HepG2 (cell line): ENCODE data around the gene L3MBTL1. TPM values are rescaled to one million over a fixed set of nuclear protein-coding genes. Genes with fewer than 3 reads are reported as not detected.

ENCODE experiments used
- CEBPG ChIP-seq: IDR thresholded peaks from 2 replicates; pipeline ENCODE4 v1.6.1; 2016
- JUN ChIP-seq: sonication (generic); formaldehyde crosslinking; IDR thresholded peaks from 2 replicates; pipeline ENCODE4 v1.4.0; 2020; ENCODE audit warnings: mild to moderate bottlenecking, missing genetic modification reagents
- NCOA2 ChIP-seq: sonication (generic); formaldehyde crosslinking; IDR thresholded peaks from 2 replicates; pipeline ENCODE4 v1.8.0; 2022; ENCODE audit warnings: inconsistent platforms
- NFE2L1 ChIP-seq: sonication (generic); formaldehyde crosslinking; IDR thresholded peaks from 2 replicates; pipeline ENCODE4 v1.4.0; 2020; ENCODE audit warnings: missing genetic modification reagents, mild to moderate bottlenecking, borderline replicate concordance
- PRPF4 ChIP-seq: fragments of 200-400 bp; formaldehyde crosslinking; IDR thresholded peaks from 2 replicates; pipeline ENCODE4 v1.6.1; 2016; ENCODE audit warnings: low read length, low read depth; ENCODE audit not compliant: poor library complexity, severe bottlenecking
- SMARCC2 ChIP-seq: fragments of 450-650 bp; IDR thresholded peaks from 2 replicates; pipeline ENCODE4 v1.6.1; 2017; ENCODE audit warnings: antibody characterized with exemption, mild to moderate bottlenecking
- ZNF274 ChIP-seq: sonication (generic); formaldehyde crosslinking; IDR thresholded peaks from 2 replicates; pipeline ENCODE4 v1.5.1; 2020; ENCODE audit warnings: mild to moderate bottlenecking, missing genetic modification reagents
- polyA plus RNA-seq, 8 experiments: library from polyadenylated mRNA; depleted of rRNA in 3 of 8; stranded (reverse) in 7 of 8; unstranded in 1 of 8; fragments of >200 nt; fragmentation: Illumina TruSeq in 4 of 8; extraction: Trizol in 4 of 8; gene quantifications; 2 replicates each; pipeline versions ENCODE4 v1.2.1 to v1.2.3, GENCODE V29; 2011 to 2016; ENCODE audit warnings: low read depth in 4 of 8, missing spikeins in 1 of 8, mixed read lengths in 1 of 8; ENCODE audit not compliant: insufficient read depth in 1 of 8
- total RNA-seq, 5 experiments: library from RNA; depleted of rRNA; stranded (reverse); fragments of >200 nt; fragmentation: Illumina TruSeq; extraction: Trizol; gene quantifications; 2 replicates each; pipeline ENCODE4 v1.2.3, GENCODE V29; 2016; ENCODE audit warnings: low read depth in 1 of 5
- TF ChIP-seq, protein P1 (sequence below): sonication (generic); formaldehyde crosslinking; IDR thresholded peaks from 2 replicates; pipeline ENCODE4 v1.4.0; 2020; ENCODE audit warnings: missing genetic modification reagents
- TF ChIP-seq, protein P2 (sequence below): IDR thresholded peaks from 2 replicates; pipeline ENCODE4 v1.6.1; 2016; ENCODE audit warnings: missing genetic modification reagents, missing compliant biosample characterization
- TF ChIP-seq, protein P3 (sequence below): sonication (generic); formaldehyde crosslinking; IDR thresholded peaks from 2 replicates; pipeline ENCODE4 v1.4.0; 2020; ENCODE audit warnings: mild to moderate bottlenecking, missing genetic modification reagents
- TF ChIP-seq, protein P4 (sequence below): sonication (generic); formaldehyde crosslinking; IDR thresholded peaks from 2 replicates; pipeline ENCODE4; 2020; ENCODE audit warnings: missing genetic modification reagents, mild to moderate bottlenecking, borderline replicate concordance
- TF ChIP-seq, protein P5 (sequence below): sonication (generic); formaldehyde crosslinking; IDR thresholded peaks from 2 replicates; pipeline ENCODE4 v1.4.0; 2020; ENCODE audit warnings: missing genetic modification reagents
- TF ChIP-seq, protein P6 (sequence below): sonication (generic); formaldehyde crosslinking; IDR thresholded peaks from 2 replicates; pipeline ENCODE4 v1.4.0; 2020; ENCODE audit warnings: missing genetic modification reagents, mild to moderate bottlenecking, borderline replicate concordance

The L3MBTL1 gene
- total and polyA plus RNA-seq, 2 of the 13 experiments (the other 11 are each of a cell fraction or from before 2014, with no cell fraction given): 9.0 to 17.8 TPM

DNA sequence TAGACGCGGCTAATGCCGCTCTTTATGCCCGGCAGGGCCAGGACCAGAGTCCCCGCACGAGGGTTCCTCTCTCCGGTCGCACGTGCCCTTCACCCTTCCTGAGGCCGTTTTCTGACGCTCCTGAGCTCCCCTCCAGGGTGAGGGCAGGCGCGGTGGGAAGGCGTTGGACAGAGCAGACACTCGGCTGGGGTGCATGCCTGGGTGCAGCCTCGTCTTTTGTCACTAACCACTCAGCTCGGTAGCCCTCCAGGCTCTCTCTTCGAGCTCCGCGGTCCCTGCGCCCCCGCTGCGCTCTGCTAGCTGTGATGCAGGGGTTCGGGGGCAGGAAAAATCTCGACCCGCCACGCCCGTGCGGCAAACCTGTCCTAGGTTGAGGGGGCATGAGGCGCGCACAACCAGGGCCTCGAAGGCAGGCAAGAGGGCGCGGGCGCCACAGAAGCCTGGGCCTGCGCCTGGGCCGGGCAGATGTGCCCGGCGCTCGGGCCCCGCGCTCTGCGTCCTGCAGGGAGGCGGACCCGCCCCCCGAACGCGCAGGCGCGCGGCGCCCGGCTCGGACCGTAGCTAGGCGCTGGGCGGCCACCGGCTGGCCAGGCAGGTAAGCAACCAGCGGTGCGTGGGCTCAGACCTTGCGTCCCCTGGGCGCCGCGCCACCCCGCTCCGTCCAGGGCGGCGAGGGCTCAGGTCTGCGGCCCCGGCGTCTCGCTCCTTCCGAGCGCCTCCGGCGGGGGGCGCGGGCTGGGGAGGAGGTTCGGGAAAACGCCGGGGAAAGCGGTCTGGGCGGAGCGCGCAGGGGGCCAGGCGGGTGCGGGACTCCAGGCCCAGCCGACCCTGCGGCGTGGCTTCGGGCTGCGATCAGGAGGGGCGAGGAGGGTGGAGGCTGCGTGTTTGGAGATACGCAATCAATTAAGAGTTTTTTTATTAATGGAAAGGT, at the start of gene L3MBTL1 (continued):
- TF ChIP-seq, protein P1, sequence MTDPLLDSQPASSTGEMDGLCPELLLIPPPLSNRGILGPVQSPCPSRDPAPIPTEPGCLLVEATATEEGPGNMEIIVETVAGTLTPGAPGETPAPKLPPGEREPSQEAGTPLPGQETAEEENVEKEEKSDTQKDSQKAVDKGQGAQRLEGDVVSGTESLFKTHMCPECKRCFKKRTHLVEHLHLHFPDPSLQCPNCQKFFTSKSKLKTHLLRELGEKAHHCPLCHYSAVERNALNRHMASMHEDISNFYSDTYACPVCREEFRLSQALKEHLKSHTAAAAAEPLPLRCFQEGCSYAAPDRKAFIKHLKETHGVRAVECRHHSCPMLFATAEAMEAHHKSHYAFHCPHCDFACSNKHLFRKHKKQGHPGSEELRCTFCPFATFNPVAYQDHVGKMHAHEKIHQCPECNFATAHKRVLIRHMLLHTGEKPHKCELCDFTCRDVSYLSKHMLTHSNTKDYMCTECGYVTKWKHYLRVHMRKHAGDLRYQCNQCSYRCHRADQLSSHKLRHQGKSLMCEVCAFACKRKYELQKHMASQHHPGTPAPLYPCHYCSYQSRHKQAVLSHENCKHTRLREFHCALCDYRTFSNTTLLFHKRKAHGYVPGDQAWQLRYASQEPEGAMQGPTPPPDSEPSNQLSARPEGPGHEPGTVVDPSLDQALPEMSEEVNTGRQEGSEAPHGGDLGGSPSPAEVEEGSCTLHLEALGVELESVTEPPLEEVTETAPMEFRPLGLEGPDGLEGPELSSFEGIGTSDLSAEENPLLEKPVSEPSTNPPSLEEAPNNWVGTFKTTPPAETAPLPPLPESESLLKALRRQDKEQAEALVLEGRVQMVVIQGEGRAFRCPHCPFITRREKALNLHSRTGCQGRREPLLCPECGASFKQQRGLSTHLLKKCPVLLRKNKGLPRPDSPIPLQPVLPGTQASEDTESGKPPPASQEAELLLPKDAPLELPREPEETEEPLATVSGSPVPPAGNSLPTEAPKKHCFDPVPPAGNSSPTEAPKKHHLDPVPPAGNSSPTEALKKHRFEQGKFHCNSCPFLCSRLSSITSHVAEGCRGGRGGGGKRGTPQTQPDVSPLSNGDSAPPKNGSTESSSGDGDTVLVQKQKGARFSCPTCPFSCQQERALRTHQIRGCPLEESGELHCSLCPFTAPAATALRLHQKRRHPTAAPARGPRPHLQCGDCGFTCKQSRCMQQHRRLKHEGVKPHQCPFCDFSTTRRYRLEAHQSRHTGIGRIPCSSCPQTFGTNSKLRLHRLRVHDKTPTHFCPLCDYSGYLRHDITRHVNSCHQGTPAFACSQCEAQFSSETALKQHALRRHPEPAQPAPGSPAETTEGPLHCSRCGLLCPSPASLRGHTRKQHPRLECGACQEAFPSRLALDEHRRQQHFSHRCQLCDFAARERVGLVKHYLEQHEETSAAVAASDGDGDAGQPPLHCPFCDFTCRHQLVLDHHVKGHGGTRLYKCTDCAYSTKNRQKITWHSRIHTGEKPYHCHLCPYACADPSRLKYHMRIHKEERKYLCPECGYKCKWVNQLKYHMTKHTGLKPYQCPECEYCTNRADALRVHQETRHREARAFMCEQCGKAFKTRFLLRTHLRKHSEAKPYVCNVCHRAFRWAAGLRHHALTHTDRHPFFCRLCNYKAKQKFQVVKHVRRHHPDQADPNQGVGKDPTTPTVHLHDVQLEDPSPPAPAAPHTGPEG (CRISPR knock-in tag): peak; percentile 89; the same call in 1 of the 2 replicates
- peak; percentile 73 for TF ChIP-seq ZNF274 (CRISPR knock-in tag)
- no peak for TF ChIP-seq PRPF4
- TF ChIP-seq, protein P2, sequence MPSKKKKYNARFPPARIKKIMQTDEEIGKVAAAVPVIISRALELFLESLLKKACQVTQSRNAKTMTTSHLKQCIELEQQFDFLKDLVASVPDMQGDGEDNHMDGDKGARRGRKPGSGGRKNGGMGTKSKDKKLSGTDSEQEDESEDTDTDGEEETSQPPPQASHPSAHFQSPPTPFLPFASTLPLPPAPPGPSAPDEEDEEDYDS: peak; percentile 33; the same call in 1 of the 2 replicates
- TF ChIP-seq, protein P3, sequence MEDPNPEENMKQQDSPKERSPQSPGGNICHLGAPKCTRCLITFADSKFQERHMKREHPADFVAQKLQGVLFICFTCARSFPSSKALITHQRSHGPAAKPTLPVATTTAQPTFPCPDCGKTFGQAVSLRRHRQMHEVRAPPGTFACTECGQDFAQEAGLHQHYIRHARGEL (CRISPR knock-in tag): peak; percentile 56; the same call in 1 of the 2 replicates
- 0 out of 2 replicates have a peak, but pooled peaks have one; percentile 32 for TF ChIP-seq NCOA2 (CRISPR knock-in tag)
- TF ChIP-seq, protein P4, sequence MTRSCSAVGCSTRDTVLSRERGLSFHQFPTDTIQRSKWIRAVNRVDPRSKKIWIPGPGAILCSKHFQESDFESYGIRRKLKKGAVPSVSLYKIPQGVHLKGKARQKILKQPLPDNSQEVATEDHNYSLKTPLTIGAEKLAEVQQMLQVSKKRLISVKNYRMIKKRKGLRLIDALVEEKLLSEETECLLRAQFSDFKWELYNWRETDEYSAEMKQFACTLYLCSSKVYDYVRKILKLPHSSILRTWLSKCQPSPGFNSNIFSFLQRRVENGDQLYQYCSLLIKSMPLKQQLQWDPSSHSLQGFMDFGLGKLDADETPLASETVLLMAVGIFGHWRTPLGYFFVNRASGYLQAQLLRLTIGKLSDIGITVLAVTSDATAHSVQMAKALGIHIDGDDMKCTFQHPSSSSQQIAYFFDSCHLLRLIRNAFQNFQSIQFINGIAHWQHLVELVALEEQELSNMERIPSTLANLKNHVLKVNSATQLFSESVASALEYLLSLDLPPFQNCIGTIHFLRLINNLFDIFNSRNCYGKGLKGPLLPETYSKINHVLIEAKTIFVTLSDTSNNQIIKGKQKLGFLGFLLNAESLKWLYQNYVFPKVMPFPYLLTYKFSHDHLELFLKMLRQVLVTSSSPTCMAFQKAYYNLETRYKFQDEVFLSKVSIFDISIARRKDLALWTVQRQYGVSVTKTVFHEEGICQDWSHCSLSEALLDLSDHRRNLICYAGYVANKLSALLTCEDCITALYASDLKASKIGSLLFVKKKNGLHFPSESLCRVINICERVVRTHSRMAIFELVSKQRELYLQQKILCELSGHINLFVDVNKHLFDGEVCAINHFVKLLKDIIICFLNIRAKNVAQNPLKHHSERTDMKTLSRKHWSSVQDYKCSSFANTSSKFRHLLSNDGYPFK (CRISPR knock-in tag): peak; percentile 37; the same call in 1 of the 2 replicates
- peak; percentile 79 for TF ChIP-seq JUN
- TF ChIP-seq CEBPG (CRISPR knock-in tag): no peak
- TF ChIP-seq, protein P5, sequence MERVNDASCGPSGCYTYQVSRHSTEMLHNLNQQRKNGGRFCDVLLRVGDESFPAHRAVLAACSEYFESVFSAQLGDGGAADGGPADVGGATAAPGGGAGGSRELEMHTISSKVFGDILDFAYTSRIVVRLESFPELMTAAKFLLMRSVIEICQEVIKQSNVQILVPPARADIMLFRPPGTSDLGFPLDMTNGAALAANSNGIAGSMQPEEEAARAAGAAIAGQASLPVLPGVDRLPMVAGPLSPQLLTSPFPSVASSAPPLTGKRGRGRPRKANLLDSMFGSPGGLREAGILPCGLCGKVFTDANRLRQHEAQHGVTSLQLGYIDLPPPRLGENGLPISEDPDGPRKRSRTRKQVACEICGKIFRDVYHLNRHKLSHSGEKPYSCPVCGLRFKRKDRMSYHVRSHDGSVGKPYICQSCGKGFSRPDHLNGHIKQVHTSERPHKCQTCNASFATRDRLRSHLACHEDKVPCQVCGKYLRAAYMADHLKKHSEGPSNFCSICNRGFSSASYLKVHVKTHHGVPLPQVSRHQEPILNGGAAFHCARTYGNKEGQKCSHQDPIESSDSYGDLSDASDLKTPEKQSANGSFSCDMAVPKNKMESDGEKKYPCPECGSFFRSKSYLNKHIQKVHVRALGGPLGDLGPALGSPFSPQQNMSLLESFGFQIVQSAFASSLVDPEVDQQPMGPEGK: peak; percentile 65
- TF ChIP-seq, protein P6, sequence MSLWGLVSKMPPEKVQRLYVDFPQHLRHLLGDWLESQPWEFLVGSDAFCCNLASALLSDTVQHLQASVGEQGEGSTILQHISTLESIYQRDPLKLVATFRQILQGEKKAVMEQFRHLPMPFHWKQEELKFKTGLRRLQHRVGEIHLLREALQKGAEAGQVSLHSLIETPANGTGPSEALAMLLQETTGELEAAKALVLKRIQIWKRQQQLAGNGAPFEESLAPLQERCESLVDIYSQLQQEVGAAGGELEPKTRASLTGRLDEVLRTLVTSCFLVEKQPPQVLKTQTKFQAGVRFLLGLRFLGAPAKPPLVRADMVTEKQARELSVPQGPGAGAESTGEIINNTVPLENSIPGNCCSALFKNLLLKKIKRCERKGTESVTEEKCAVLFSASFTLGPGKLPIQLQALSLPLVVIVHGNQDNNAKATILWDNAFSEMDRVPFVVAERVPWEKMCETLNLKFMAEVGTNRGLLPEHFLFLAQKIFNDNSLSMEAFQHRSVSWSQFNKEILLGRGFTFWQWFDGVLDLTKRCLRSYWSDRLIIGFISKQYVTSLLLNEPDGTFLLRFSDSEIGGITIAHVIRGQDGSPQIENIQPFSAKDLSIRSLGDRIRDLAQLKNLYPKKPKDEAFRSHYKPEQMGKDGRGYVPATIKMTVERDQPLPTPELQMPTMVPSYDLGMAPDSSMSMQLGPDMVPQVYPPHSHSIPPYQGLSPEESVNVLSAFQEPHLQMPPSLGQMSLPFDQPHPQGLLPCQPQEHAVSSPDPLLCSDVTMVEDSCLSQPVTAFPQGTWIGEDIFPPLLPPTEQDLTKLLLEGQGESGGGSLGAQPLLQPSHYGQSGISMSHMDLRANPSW (CRISPR knock-in tag): no peak
- no peak; the same call in 1 of the 2 replicates for TF ChIP-seq NFE2L1 (CRISPR knock-in tag)
- no peak for TF ChIP-seq SMARCC2
